Measurements from ENCODE around the gene FBXL16.

- TF ChIP-seq POLR2AphosphoS5 (IDR thresholded peaks at IDR 0.05; ENCODE audit: insufficient read depth, low read depth, low read length) (no peak), POLR2A (IDR thresholded peaks at IDR 0.05; ENCODE audit: low read depth, low read length) (no peak)
Measured at GRCh38 chr16:746637-747036, 41.0 kb upstream of the FBXL16 start.
